Tibial nerve (tissue), 4 donors: ENCODE results near the gene PRKCZ.

Source experiments
- CTCF ChIP-seq, 5 experiments: fragments of 200-600 bp in 3 of 5; fragments of 450-650 bp in 2 of 5; sonication (generic) in 3 of 5; IDR thresholded peaks; one replicate each; pipeline ENCODE4 v1.5.1; 2016 to 2019; ENCODE audit warnings: antibody characterized with exemption in 5 of 5, mild to moderate bottlenecking in 3 of 5, moderate library complexity in 2 of 5
- EP300 ChIP-seq, 2 donors: sonication (generic); formaldehyde crosslinking; IDR thresholded peaks; one replicate each; pipeline ENCODE4 v1.6.1; 2017; ENCODE audit warnings: antibody characterized with exemption in 2 of 2, mild to moderate bottlenecking in 1 of 2

- TF ChIP-seq CTCF (IDR thresholded peaks at IDR 0.05) (peak; percentile 82 to 94 (median 88)), EP300 (IDR thresholded peaks at IDR 0.05) (no peak)
These were observed 5.5 kb upstream of the PRKCZ start for GRCh38 chr1:2044510-2045319.
